Measurements from ENCODE around the gene SNAP91.
A peak's percentile ranks its signal among the peaks of the same experiment; 100 is the strongest.

Gene SNAP91

GRCh38 chr6:83536647-83537589 is 172.0 kb downstream of the SNAP91 start:
- DNase-seq, result no peak

- DNase-seq, result no peak
These were observed 172.8 kb downstream of the SNAP91 start for GRCh38 chr6:83536034-83536646.

GRCh38 chr6:83518816-83519480 is 190.0 kb downstream of the SNAP91 start:
- no peak for DNase-seq

GRCh38 chr6:83517500-83517899 is 191.4 kb downstream of the SNAP91 start:
- DNase-seq, result no peak

GRCh38 chr6:83514866-83515466 is 193.9 kb downstream of the SNAP91 start:
- DNase-seq, result peak in 1 of 2 donors; percentile 79

- no peak for DNase-seq
These were observed 194.4 kb downstream of the SNAP91 start for GRCh38 chr6:83514466-83514865.

- DNase-seq, result peak in 1 of 2 donors; percentile 43
These were observed 196.8 kb downstream of the SNAP91 start, which contains the start of gene PRSS35 for GRCh38 chr6:83511901-83512681. TSS of gene PRSS35 (plus strand) at chr6:83512534. CDS start at chr6:83523442, 10,908 bp downstream.

- DNase-seq, result no peak
These were observed 197.6 kb downstream of the SNAP91 start for GRCh38 chr6:83511266-83511665.

GRCh38 chr6:83510791-83511190 is 198.1 kb downstream of the SNAP91 start:
- no peak for DNase-seq

- DNase-seq, result no peak
These were observed 199.5 kb downstream of the SNAP91 start for GRCh38 chr6:83509441-83509840.

- no peak for DNase-seq
These were observed 203.5 kb downstream of the SNAP91 start for GRCh38 chr6:83505356-83505755.

Measured in hippocampal formation (tissue), 2 donors.